Fibroblast of skin of left quadriceps (primary cell): ENCODE data around the gene RHCE.
"Not testable (repeated sequence)": the region's sequence is repeated elsewhere in the genome, so short reads cannot be mapped to it uniquely, and the experiment has no call there.

Experiments
- DNase-seq, 2 experiments: peaks; one replicate each; pipeline ENCODE4 v3.0.0-alpha.2; 2013; ENCODE audit warnings: low read depth in 2 of 2

Gene RHCE

GRCh38 chr1:25432749-25433388, 12.2 kb upstream of the RHCE start:
- no peak for DNase-seq

GRCh38 chr1:25431955-25432719, 11.5 kb upstream of the RHCE start:
- DNase-seq = peak in 1 of 2 experiments; percentile 26

- DNase-seq = no peak
These were observed 10.6 kb upstream of the RHCE start for GRCh38 chr1:25430967-25431881.

GRCh38 chr1:25430073-25430966, 9.7 kb upstream of the RHCE start, which contains the start of gene MACO1:
Gene MACO1, plus strand, starts transcription at chr1:25430897. Its CDS starts 202 bp downstream, at chr1:25431099.
- DNase-seq = peak; percentile 93

- DNase-seq = no peak
These were observed 8.0 kb upstream of the RHCE start for GRCh38 chr1:25428475-25429166.

- no peak for DNase-seq
These were observed 7.1 kb upstream of the RHCE start for GRCh38 chr1:25427696-25428095.

- no peak for DNase-seq
These were observed 4.8 kb upstream of the RHCE start for GRCh38 chr1:25425098-25426085.

- DNase-seq = not testable (repeated sequence)
These were observed 2.6 kb upstream of the RHCE start for GRCh38 chr1:25423206-25423605.

- not testable (repeated sequence) for DNase-seq
These were observed 1.3 kb downstream of the RHCE start for GRCh38 chr1:25419339-25419738.

- not testable (repeated sequence) for DNase-seq
These were observed 3.3 kb downstream of the RHCE start for GRCh38 chr1:25417280-25417679.

- not testable (repeated sequence) for DNase-seq
These were observed 6.0 kb downstream of the RHCE start for GRCh38 chr1:25414578-25414977.

GRCh38 chr1:25414157-25414556, 6.5 kb downstream of the RHCE start:
- not testable (repeated sequence) for DNase-seq

- DNase-seq = not testable (repeated sequence)
These were observed 7.6 kb downstream of the RHCE start for GRCh38 chr1:25412872-25413623.

GRCh38 chr1:25409641-25410427, 10.8 kb downstream of the RHCE start:
- not testable (repeated sequence) for DNase-seq

- not testable (repeated sequence) for DNase-seq
These were observed 14.8 kb downstream of the RHCE start for GRCh38 chr1:25405731-25406305.

GRCh38 chr1:25402947-25403803, 17.4 kb downstream of the RHCE start:
- not testable (repeated sequence) for DNase-seq
